ENCODE data around the gene HSD11B1.

GRCh38 chr1:209749205-209749604 lies 44.6 kb downstream of the HSD11B1 start:
- TF ChIP-seq, protein P1, sequence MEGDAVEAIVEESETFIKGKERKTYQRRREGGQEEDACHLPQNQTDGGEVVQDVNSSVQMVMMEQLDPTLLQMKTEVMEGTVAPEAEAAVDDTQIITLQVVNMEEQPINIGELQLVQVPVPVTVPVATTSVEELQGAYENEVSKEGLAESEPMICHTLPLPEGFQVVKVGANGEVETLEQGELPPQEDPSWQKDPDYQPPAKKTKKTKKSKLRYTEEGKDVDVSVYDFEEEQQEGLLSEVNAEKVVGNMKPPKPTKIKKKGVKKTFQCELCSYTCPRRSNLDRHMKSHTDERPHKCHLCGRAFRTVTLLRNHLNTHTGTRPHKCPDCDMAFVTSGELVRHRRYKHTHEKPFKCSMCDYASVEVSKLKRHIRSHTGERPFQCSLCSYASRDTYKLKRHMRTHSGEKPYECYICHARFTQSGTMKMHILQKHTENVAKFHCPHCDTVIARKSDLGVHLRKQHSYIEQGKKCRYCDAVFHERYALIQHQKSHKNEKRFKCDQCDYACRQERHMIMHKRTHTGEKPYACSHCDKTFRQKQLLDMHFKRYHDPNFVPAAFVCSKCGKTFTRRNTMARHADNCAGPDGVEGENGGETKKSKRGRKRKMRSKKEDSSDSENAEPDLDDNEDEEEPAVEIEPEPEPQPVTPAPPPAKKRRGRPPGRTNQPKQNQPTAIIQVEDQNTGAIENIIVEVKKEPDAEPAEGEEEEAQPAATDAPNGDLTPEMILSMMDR (IDR thresholded peaks at IDR 0.05) = no peak
- TF ChIP-seq POLR2A (IDR thresholded peaks at IDR 0.05) = no peak
- TF ChIP-seq POLR2AphosphoS5 (IDR thresholded peaks at IDR 0.05) = no peak

Measured in upper lobe of left lung (tissue), 4 donors.